H9 (cell line): ENCODE results near the gene PPM1B. TPM values are rescaled to one million over a fixed set of nuclear protein-coding genes. Genes with fewer than 3 reads are reported as not detected.

Experiments
- DNase-seq: peaks from one replicate; pipeline ENCODE4 v3.0.0-alpha.2; 2017
- H2AFZ ChIP-seq: one replicate; pipeline ENCODE4 v1.6.1; 2013; ENCODE audit warnings: mild to moderate bottlenecking, low read length, control low read depth, moderate library complexity
- H2AK5ac ChIP-seq: 2 replicates; pipeline ENCODE4 v1.6.1; 2013; ENCODE audit warnings: low read length, control low read depth, mixed read lengths; ENCODE audit not compliant: insufficient read length
- H2BK120ac ChIP-seq: one replicate; pipeline ENCODE4 v1.6.1; 2013; ENCODE audit warnings: low read depth, mild to moderate bottlenecking, low read length, control low read depth, inconsistent platforms; ENCODE audit not compliant: poor library complexity, severe bottlenecking
- H2BK12ac ChIP-seq: 2 replicates; pipeline ENCODE4 v1.6.1; 2013; ENCODE audit warnings: low read length, control low read depth, mixed read lengths, low read depth; ENCODE audit not compliant: insufficient read length
- H2BK15ac ChIP-seq: 2 replicates; pipeline ENCODE4 v1.6.1; 2013; ENCODE audit warnings: low read depth, low read length, control low read depth
- H2BK20ac ChIP-seq: one replicate; pipeline ENCODE4 v1.6.1; 2013; ENCODE audit warnings: low read depth, mild to moderate bottlenecking, low read length, control low read depth, inconsistent platforms; ENCODE audit not compliant: poor library complexity, severe bottlenecking
- H2BK5ac ChIP-seq: 2 replicates; pipeline ENCODE4 v1.6.1; 2013; ENCODE audit warnings: low read length, control low read depth, mixed read lengths; ENCODE audit not compliant: insufficient read length
- H3K14ac ChIP-seq: 2 replicates; pipeline ENCODE4 v1.6.1; 2013; ENCODE audit warnings: low read length, control low read depth; ENCODE audit not compliant: insufficient read depth
- H3K18ac ChIP-seq: 2 replicates; pipeline ENCODE4 v1.6.1; 2013; ENCODE audit warnings: low read depth, mild to moderate bottlenecking, mixed read lengths, low read length, control low read depth; ENCODE audit not compliant: insufficient read length
- H3K23ac ChIP-seq: 2 replicates; pipeline ENCODE4 v1.6.1; 2013; ENCODE audit warnings: low read length, control low read depth, mixed read lengths, low read depth; ENCODE audit not compliant: insufficient read length
- H3K23me2 ChIP-seq: 2 replicates; pipeline ENCODE4 v1.6.1; 2013; ENCODE audit warnings: low read depth, mild to moderate bottlenecking, mixed read lengths, low read length, control low read depth; ENCODE audit not compliant: insufficient read length, poor library complexity, severe bottlenecking
- H3K27ac ChIP-seq: 2 replicates; pipeline ENCODE4 v1.5.1; 2013; ENCODE audit warnings: low read length, control low read depth, mixed read lengths, low read depth; ENCODE audit not compliant: insufficient read length
- H3K27me3 ChIP-seq: 2 replicates; pipeline ENCODE4 v1.6.1; 2013; ENCODE audit warnings: low read length, control low read depth, inconsistent platforms; ENCODE audit not compliant: insufficient read depth
- H3K4ac ChIP-seq: 2 replicates; pipeline ENCODE4 v1.6.1; 2013; ENCODE audit warnings: low read depth, mild to moderate bottlenecking, control low read depth, inconsistent platforms, low read length, moderate library complexity
- H3K4me1 ChIP-seq: 2 replicates; pipeline ENCODE4 v1.6.1; 2013; ENCODE audit warnings: low read length, control low read depth, inconsistent platforms; ENCODE audit not compliant: insufficient read depth
- H3K4me2 ChIP-seq: 2 replicates; pipeline ENCODE4 v1.6.1; 2013; ENCODE audit warnings: low read length, control low read depth, mixed read lengths; ENCODE audit not compliant: insufficient read length, insufficient read depth
- H3K56ac ChIP-seq: 2 replicates; pipeline ENCODE4 v1.6.1; 2013; ENCODE audit warnings: low read depth, mild to moderate bottlenecking, mixed read lengths, low read length, control low read depth; ENCODE audit not compliant: insufficient read length
- H3K79me1 ChIP-seq: 2 replicates; pipeline ENCODE4 v1.6.1; 2013; ENCODE audit warnings: low read depth, mild to moderate bottlenecking, moderate library complexity, low read length, control low read depth, inconsistent platforms; ENCODE audit not compliant: insufficient read depth, poor library complexity, severe bottlenecking
- H3K79me2 ChIP-seq: 2 replicates; pipeline ENCODE4 v1.6.1; 2013; ENCODE audit warnings: low read length, control low read depth, inconsistent platforms; ENCODE audit not compliant: insufficient read depth
- H3K9ac ChIP-seq: 2 replicates; pipeline ENCODE4 v1.6.1; 2013; ENCODE audit warnings: low read length, control low read depth, mixed read lengths; ENCODE audit not compliant: insufficient read length; ENCODE audit errors: extremely low read depth
- H3K9me3 ChIP-seq: one replicate; pipeline ENCODE4 v1.6.1; 2013; ENCODE audit warnings: low read depth, low read length, inconsistent platforms; ENCODE audit not compliant: control insufficient read depth
- H3T11ph ChIP-seq: one replicate; pipeline ENCODE4 v1.6.1; 2013; ENCODE audit warnings: mild to moderate bottlenecking, low read length, control low read depth, inconsistent platforms
- H4K20me1 ChIP-seq: one replicate; pipeline ENCODE4 v1.6.1; 2013; ENCODE audit not compliant: control insufficient read depth, insufficient read length, insufficient read depth
- H4K5ac ChIP-seq: 2 replicates; pipeline ENCODE4 v1.6.1; 2013; ENCODE audit warnings: low read depth, mild to moderate bottlenecking, mixed read lengths, low read length, control low read depth; ENCODE audit not compliant: insufficient read length
- H4K8ac ChIP-seq: replicated peaks from 2 replicates; pipeline ENCODE4 v1.6.1; 2013; ENCODE audit warnings: low read length, control low read depth, mixed read lengths, low read depth; ENCODE audit not compliant: insufficient read length
- H4K91ac ChIP-seq: 2 replicates; pipeline ENCODE4 v1.6.1; 2013; ENCODE audit warnings: low read depth, mild to moderate bottlenecking, moderate library complexity, mixed read lengths, low read length, control low read depth; ENCODE audit not compliant: insufficient read length
- H3K27ac Mint-ChIP-seq, 3 experiments: 2 replicates in 2 of 3; 3 replicates in 1 of 3; pipeline ENCODE4 v1.8.0; 2020 to 2021; ENCODE audit warnings: mixed read lengths in 3 of 3, mild to moderate bottlenecking in 1 of 3, moderate library complexity in 1 of 3
- H3K27me3 Mint-ChIP-seq: 2 replicates; pipeline ENCODE4 v1.8.0; 2021; ENCODE audit warnings: low read depth, mild to moderate bottlenecking, moderate library complexity, mixed read lengths
- H3K36me3 Mint-ChIP-seq, 3 experiments: 2 replicates in 2 of 3; 3 replicates in 1 of 3; pipeline ENCODE4 v1.8.0; 2020 to 2021; ENCODE audit warnings: low read depth in 3 of 3, mixed read lengths in 3 of 3; ENCODE audit not compliant: insufficient read depth in 1 of 3
- H3K4me1 Mint-ChIP-seq, 2 experiments: 2 replicates each; pipeline ENCODE4 v1.8.0; 2020; ENCODE audit warnings: mixed read lengths in 2 of 2
- H3K4me3 Mint-ChIP-seq, 2 experiments: 2 replicates in 1 of 2; 3 replicates in 1 of 2; pipeline ENCODE4 v1.8.0; 2020 to 2021; ENCODE audit warnings: mild to moderate bottlenecking in 2 of 2, mixed read lengths in 2 of 2, moderate library complexity in 1 of 2
- H3K9me3 Mint-ChIP-seq, 2 experiments: 2 replicates in 1 of 2; 3 replicates in 1 of 2; pipeline ENCODE4 v1.8.0; 2020; ENCODE audit warnings: mild to moderate bottlenecking in 2 of 2, mixed read lengths in 2 of 2, moderate library complexity in 1 of 2
- WGBS: extraction: QIAGEN DNeasy Blood & Tissue Kit; methylation state at CpG from one replicate; pipeline ENCODE4 v1.1.7; 2013; ENCODE audit warnings: missing lambda C conversion rate, low lambda C conversion rate, mixed read lengths; ENCODE audit not compliant: insufficient read length; ENCODE audit errors: extremely low coverage; 5-methylcytosine and 5-hydroxymethylcytosine counted together
- total RNA-seq: library from RNA; stranded (reverse); gene quantifications from 2 replicates; pipeline ENCODE4 v1.2.1, GENCODE V29; 2021
- TF ChIP-seq, protein P1 (sequence below): fragments of 200-600 bp; sonication (generic); conservative IDR thresholded peaks from 3 replicates; pipeline ENCODE4 v1.8.0; 2021; ENCODE audit warnings: antibody characterized with exemption, mild to moderate bottlenecking

PPM1B gene
- total RNA-seq, 1 experiment from 2014 or later = 156 TPM

DNA sequence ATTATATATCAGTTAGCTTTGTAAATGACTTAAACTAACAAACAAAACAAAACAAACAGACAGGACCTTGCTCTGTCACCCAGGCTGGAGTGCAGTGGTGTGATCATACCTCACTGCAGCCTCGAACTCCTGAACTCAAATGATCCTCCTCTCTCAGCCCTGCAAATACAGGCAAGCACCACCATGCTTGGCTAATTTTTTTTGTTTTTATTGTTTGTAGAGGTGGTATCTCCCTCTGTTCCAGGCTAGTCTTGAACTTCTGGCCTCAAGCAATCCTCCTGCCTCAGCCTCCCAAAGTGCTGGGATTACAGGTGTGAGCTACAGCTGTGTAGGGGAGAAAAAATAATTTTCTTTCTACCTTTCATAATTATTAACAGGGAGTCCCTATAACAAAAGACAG lies 33.8 kb upstream of the PPM1B start:
- no peak overlapping the region for H4K91ac ChIP-seq

More for the DNA sequence above, 33.8 kb upstream of the PPM1B start:
- peaks cover 2 to 30% (median 24%) of the 10 kb centered on the region in 3 experiments; a peak in 5 of 7 replicates for H3K36me3 Mint-ChIP-seq
- no CpG with 5 or more reads among the region's 1 CpG for WGBS
- Histone ChIP-seq H3K79me1 (no peaks in the 10 kb centered on the region), H3K9me3 (no peaks in the 10 kb centered on the region), H3K23ac (no peak overlapping the region), H2BK12ac (no peak overlapping the region), H3T11ph (peak overlapping the region; percentile 71), H4K8ac (no peak overlapping the region), H2BK20ac (peak overlapping the region; percentile 95), H3K27me3 (no peaks in the 10 kb centered on the region), H3K18ac (peak overlapping the region; percentile 60), H3K56ac (no peak overlapping the region), H3K4ac (no peak overlapping the region; the same call in 1 of the 2 replicates), H2AK5ac (peak overlapping the region; percentile 73), H3K9ac (no peak overlapping the region), H3K4me1 (peaks cover 10% of the 10 kb centered on the region; the same call in 1 of the 2 replicates), H4K5ac (peak overlapping the region; percentile 15), H4K20me1 (no peaks in the 10 kb centered on the region), H2BK5ac (peak overlapping the region; percentile 78), H3K14ac (no peak overlapping the region; the same call in 1 of the 2 replicates), H2BK120ac (peak overlapping the region; percentile 91), H3K4me2 (peak overlapping the region; percentile 8), H3K23me2 (no peaks in the 10 kb centered on the region), H2BK15ac (no peak overlapping the region), H2AFZ (no peak overlapping the region), H3K79me2 (no peaks in the 10 kb centered on the region), H3K27ac (peak overlapping the region; percentile 100)
- peak; percentile 32 for DNase-seq
- TF ChIP-seq, protein P1, sequence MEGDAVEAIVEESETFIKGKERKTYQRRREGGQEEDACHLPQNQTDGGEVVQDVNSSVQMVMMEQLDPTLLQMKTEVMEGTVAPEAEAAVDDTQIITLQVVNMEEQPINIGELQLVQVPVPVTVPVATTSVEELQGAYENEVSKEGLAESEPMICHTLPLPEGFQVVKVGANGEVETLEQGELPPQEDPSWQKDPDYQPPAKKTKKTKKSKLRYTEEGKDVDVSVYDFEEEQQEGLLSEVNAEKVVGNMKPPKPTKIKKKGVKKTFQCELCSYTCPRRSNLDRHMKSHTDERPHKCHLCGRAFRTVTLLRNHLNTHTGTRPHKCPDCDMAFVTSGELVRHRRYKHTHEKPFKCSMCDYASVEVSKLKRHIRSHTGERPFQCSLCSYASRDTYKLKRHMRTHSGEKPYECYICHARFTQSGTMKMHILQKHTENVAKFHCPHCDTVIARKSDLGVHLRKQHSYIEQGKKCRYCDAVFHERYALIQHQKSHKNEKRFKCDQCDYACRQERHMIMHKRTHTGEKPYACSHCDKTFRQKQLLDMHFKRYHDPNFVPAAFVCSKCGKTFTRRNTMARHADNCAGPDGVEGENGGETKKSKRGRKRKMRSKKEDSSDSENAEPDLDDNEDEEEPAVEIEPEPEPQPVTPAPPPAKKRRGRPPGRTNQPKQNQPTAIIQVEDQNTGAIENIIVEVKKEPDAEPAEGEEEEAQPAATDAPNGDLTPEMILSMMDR = no peak
- H3K27me3 Mint-ChIP-seq = no peaks in the 10 kb centered on the region
- peaks cover 75% of the 10 kb centered on the region in 2 experiments for H3K4me1 Mint-ChIP-seq
- peak overlapping the region in 1 of 2 experiments; percentile 43; a peak in 2 of 5 replicates for H3K4me3 Mint-ChIP-seq
- peak overlapping the region; percentile 92 to 100 (median 99) for H3K27ac Mint-ChIP-seq
- peaks cover 26 to 28% of the 10 kb centered on the region in 2 experiments for H3K9me3 Mint-ChIP-seq
